ENCODE data around the gene KRT86. TPM values are rescaled to one million over a fixed set of nuclear protein-coding genes. Genes with fewer than 3 reads are reported as not detected.

Gene KRT86
- total and polyA plus RNA-seq, 7 experiments from 2014 or later, result 0.13 to 1.5 TPM; not detected in 5

DNA sequence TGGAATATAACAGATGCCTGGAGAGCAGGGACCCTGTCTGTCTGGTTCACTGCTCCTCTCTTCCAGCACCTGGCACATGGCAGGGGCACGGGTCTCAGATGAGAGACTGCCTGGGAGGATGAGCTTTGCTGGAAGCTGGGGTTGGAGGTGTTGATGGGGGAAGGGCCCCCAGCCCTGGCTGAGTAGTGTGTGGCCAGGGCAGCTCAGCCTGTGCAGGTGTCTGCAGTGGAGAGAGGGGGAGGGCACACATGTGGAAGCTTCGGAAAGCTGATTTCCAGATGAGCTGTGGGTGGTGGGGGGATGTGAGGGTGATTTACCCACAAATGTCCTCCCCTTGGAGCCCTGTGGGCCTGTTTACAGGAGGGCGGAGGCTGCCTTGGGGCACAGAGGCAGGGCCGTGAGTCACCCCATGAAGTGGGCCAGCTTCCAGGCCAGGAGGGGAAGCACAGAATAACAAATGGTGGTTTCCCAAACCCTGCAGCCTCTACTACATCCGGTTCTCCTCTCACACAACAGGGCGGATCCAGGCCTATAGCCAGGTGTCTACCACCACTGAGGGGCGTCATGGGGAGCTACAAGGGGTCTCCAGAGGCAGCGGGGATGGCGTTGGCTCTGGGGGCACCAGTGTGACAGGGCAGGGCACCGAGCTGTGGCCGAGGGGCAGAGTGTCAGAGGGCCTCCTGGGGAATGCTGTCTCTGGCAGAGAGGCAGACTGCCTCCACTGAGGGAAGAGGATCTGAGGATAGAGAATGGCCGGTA is 30.4 kb upstream of the KRT86 start:
- H3K27ac Mint-ChIP-seq, result peak overlapping the region in 4 of 9 donors; percentile 66 to 99 (median 72)
- Histone ChIP-seq H3K9me3 (ENCODE audit: control insufficient read depth in 2 of 3, low read length in 3 of 3) (no peaks in the 10 kb centered on the region), H3K27me3 (ENCODE audit: control insufficient read depth in 2 of 2, insufficient read depth in 2 of 2, low read length in 2 of 2) (no peaks in the 10 kb centered on the region), H3K4me3 (ENCODE audit: low read length) (no peak overlapping the region), H3K36me3 (ENCODE audit: control insufficient read depth in 2 of 3, insufficient read depth in 3 of 3, low read length in 3 of 3) (no peaks in the 10 kb centered on the region), H3K27ac (ENCODE audit: low read depth, low read length) (no peak overlapping the region), H3K4me1 (ENCODE audit: control insufficient read depth in 2 of 2, insufficient read depth in 2 of 2, low read length in 2 of 2) (peaks cover 5 to 9% of the 10 kb centered on the region in 2 donors)
- ATAC-seq (peak; percentile 95), DNase-seq (peak in 6 of 9 donors; percentile 11 to 80 (median 22))
- peaks cover 10 to 65% (median 12%) of the 10 kb centered on the region in 7 donors for H3K4me1 Mint-ChIP-seq
- ChIA-PET POLR2A (no interaction called here), CTCF (no interaction called here)
- H3K9me3 Mint-ChIP-seq, result no peaks in the 10 kb centered on the region
- peaks cover 0 to 27% (median 0%) of the 10 kb centered on the region in 5 donors for H3K36me3 Mint-ChIP-seq
- peak overlapping the region in 2 of 10 donors; percentile 50 to 94 for H3K4me3 Mint-ChIP-seq
- H3K27me3 Mint-ChIP-seq, result peaks cover 7 to 15% (median 13%) of the 10 kb centered on the region in 5 donors
- intact Hi-C loops (cut with micrococcal nuclease), result loop anchor here in 1 of 2 donors (10.0 kb wide), 1 partner anchor 219 kb away; no protein-coding TSS in a partner anchor

DNA sequence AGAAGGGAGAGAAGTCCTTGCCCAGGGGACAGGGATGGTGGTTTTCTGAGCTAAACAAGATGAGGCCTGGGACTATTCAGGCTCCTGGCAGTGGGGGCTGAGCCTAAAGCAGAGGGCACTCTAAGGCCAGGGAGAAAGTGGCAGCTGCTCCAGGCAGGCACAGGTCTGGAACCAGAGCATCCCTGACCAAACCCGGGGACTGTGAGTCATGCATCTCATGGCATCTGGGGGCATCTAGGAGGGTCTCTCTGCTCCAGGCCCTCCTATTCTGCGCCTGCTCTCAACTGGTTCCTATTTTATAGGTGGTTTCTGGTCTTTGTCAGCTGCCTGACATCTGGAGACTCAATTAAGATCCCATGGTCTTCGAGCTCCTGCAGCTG is 29.8 kb upstream of the KRT86 start:
- intact Hi-C loops (cut with micrococcal nuclease), result loop anchor here in 1 of 2 donors (10.0 kb wide), 1 partner anchor 220 kb away; no protein-coding TSS in a partner anchor
- Mint-ChIP-seq H3K36me3 (peaks cover 0 to 29% (median 0%) of the 10 kb centered on the region in 5 donors), H3K4me3 (peak overlapping the region in 2 of 10 donors; percentile 50 to 94), H3K27me3 (peaks cover 3 to 20% (median 17%) of the 10 kb centered on the region in 5 donors), H3K9me3 (no peaks in the 10 kb centered on the region), H3K27ac (peak overlapping the region in 4 of 9 donors; percentile 66 to 99 (median 72)), H3K4me1 (peaks cover 10 to 71% (median 13%) of the 10 kb centered on the region in 7 donors)
- H3K4me1 ChIP-seq (ENCODE audit: control insufficient read depth in 2 of 2, insufficient read depth in 2 of 2, low read length in 2 of 2), result peaks cover 5 to 9% of the 10 kb centered on the region in 2 donors
- POLR2A ChIA-PET, result no interaction called here
- H3K27ac ChIP-seq (ENCODE audit: low read depth, low read length), result no peak overlapping the region
- no peak overlapping the region for H3K4me3 ChIP-seq (ENCODE audit: low read length)
- ATAC-seq (peak; percentile 10), DNase-seq (no peak)
- H3K9me3 ChIP-seq (ENCODE audit: control insufficient read depth in 2 of 3, low read length in 3 of 3), result no peaks in the 10 kb centered on the region
- H3K36me3 ChIP-seq (ENCODE audit: control insufficient read depth in 2 of 3, insufficient read depth in 3 of 3, low read length in 3 of 3), result no peaks in the 10 kb centered on the region
- CTCF ChIA-PET, result no interaction called here
- H3K27me3 ChIP-seq (ENCODE audit: control insufficient read depth in 2 of 2, insufficient read depth in 2 of 2, low read length in 2 of 2), result no peaks in the 10 kb centered on the region

DNA sequence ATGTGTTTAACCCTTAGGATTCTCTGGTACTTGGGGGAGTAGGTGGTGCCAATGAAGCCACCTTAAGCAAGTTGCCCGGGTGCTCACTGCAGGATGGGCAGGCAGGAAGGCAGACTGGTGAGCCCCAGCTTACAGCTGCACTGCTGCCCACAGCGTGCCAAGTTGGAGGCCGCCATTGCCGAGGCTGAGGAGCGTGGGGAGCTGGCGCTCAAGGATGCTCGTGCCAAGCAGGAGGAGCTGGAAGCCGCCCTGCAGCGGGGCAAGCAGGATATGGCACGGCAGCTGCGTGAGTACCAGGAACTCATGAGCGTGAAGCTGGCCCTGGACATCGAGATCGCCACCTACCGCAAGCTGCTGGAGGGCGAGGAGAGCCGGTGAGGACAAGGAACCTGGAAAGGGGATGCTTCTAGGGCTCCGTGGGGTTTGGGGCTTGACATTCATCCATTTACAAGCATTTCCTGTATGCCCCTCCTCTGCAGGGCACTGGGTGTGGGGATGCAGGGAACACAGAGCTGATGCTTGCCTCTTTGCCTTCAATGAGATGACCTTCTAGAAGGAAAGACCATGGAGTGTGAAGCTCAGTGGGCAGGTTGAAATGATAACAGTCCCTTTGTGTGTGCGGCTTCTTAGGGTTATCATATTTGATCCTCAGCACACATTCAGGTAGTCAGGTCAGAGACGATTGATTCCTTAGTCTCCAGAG is 29.0 kb upstream of the KRT86 start:
- POLR2A ChIA-PET, result no interaction called here
- no peaks in the 10 kb centered on the region for H3K9me3 ChIP-seq (ENCODE audit: control insufficient read depth in 2 of 3, low read length in 3 of 3)
- H3K4me3 Mint-ChIP-seq, result peak overlapping the region in 1 of 10 donors; percentile 94
- intact Hi-C loops (cut with micrococcal nuclease), result loop anchor here in 1 of 2 donors (10.0 kb wide), 1 partner anchor 221 kb away; no protein-coding TSS in a partner anchor
- no peak for ATAC-seq
- peaks cover 0 to 26% (median 23%) of the 10 kb centered on the region in 5 donors for H3K27me3 Mint-ChIP-seq
- H3K4me3 ChIP-seq (ENCODE audit: low read length), result no peak overlapping the region
- H3K36me3 ChIP-seq (ENCODE audit: control insufficient read depth in 2 of 3, insufficient read depth in 3 of 3, low read length in 3 of 3), result no peaks in the 10 kb centered on the region
- CTCF ChIA-PET, result interaction anchor here (0.7 kb wide), 1 partner anchor 71 kb away, joined by 3 read pairs; no protein-coding TSS in a partner anchor
- H3K27ac Mint-ChIP-seq, result peak overlapping the region in 1 of 9 donors; percentile 99
- H3K9me3 Mint-ChIP-seq, result no peaks in the 10 kb centered on the region
- DNase-seq, result no peak
- no peak overlapping the region for H3K27ac ChIP-seq (ENCODE audit: low read depth, low read length)
- H3K36me3 Mint-ChIP-seq, result peaks cover 0 to 35% (median 0%) of the 10 kb centered on the region in 5 donors
- H3K4me1 ChIP-seq (ENCODE audit: control insufficient read depth in 2 of 2, insufficient read depth in 2 of 2, low read length in 2 of 2), result peaks cover 5 to 9% of the 10 kb centered on the region in 2 donors
- peaks cover 10 to 76% (median 17%) of the 10 kb centered on the region in 7 donors for H3K4me1 Mint-ChIP-seq
- no peaks in the 10 kb centered on the region for H3K27me3 ChIP-seq (ENCODE audit: control insufficient read depth in 2 of 2, insufficient read depth in 2 of 2, low read length in 2 of 2)

DNA sequence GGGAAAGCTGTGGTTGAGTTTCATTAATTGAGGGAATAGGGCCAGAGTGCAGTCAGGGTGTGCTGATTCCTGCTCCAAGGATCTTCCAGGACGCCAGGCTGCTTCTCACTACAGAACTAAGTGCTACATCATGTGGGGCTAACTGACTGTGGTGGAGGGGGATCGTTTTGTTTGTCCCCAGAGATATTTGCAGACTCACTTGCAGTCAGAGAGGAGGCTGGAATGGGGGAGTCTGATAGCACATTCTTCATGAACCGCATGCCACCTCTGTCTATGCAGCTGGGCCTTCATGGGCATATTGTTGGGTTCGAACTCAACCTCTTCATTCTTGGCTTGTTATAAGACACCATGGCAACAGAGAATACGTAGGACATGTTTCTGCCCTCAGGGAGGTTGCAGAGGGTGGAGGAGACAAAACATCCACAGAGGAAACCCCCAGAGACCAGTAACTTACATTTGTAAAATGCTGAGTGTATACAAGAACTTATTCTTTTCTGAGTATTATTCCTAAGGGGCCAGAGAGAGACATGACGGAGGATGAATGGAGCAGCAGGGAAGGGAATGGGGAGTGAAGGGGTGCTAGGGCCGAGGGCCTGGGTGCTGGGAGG is 28.4 kb upstream of the KRT86 start:
- Mint-ChIP-seq H3K9me3 (no peaks in the 10 kb centered on the region), H3K27ac (peak overlapping the region in 2 of 9 donors; percentile 35 to 99), H3K4me1 (peaks cover 10 to 80% (median 17%) of the 10 kb centered on the region in 7 donors), H3K4me3 (peak overlapping the region in 1 of 10 donors; percentile 94), H3K36me3 (peaks cover 0 to 38% (median 0%) of the 10 kb centered on the region in 5 donors), H3K27me3 (peaks cover 0 to 29% (median 26%) of the 10 kb centered on the region in 5 donors)
- ATAC-seq, result no peak
- DNase-seq, result no peak
- Histone ChIP-seq H3K4me3 (ENCODE audit: low read length) (no peak overlapping the region), H3K27me3 (ENCODE audit: control insufficient read depth in 2 of 2, insufficient read depth in 2 of 2, low read length in 2 of 2) (no peaks in the 10 kb centered on the region), H3K27ac (ENCODE audit: low read depth, low read length) (no peak overlapping the region), H3K4me1 (ENCODE audit: control insufficient read depth in 2 of 2, insufficient read depth in 2 of 2, low read length in 2 of 2) (peaks cover 5 to 9% of the 10 kb centered on the region in 2 donors), H3K36me3 (ENCODE audit: control insufficient read depth in 2 of 3, insufficient read depth in 3 of 3, low read length in 3 of 3) (no peaks in the 10 kb centered on the region), H3K9me3 (ENCODE audit: control insufficient read depth in 2 of 3, low read length in 3 of 3) (no peaks in the 10 kb centered on the region)
- POLR2A ChIA-PET, result no interaction called here
- intact Hi-C loops (cut with micrococcal nuclease), result loop anchor here in 1 of 2 donors (10.0 kb wide), 1 partner anchor 221 kb away; no protein-coding TSS in a partner anchor
- CTCF ChIA-PET, result no interaction called here

DNA sequence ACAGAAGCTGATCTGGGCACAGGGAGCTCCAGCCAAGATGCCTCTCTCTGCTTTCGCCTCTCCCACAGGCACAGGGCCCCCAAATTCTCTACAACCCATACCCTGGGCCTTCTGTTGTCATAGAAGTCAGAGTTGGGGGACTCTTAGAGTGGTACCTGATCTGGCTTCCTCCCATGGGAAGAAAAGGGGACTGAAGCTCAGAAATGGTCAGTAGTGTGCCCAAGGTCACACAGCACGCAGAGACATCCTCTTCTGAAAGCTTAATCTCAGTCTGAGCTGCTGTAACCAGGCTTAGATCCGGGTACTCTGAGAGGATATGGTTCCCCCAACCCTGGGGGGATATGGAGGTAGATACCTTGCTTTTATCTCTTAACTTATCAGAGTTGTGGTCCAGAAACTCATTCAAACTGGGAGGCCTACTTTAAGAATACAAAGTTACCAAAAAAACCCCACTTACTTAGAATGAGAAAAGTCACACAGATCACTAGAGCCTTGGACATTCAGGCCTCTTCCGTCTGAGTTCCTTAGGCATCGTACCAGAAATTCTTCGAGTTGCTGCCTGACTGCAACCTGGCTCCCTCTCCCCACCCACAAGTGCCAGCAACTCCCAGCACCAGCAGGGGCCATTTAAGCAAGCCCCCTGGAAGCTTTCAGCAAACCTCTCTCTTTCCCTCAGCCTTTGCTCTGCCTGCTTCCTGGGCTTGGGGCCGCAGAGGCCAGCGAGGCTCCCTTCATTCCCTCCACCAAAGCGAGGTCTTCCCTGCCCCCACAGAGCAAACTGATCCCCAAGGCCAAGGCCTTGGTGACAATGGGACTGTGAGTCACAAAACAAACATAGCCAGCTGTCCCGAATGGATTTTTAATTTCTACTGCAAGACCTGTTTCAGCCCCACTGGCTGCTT is 27.5 kb upstream of the KRT86 start:
- Histone ChIP-seq H3K27me3 (ENCODE audit: control insufficient read depth in 2 of 2, insufficient read depth in 2 of 2, low read length in 2 of 2) (no peaks in the 10 kb centered on the region), H3K36me3 (ENCODE audit: control insufficient read depth in 2 of 3, insufficient read depth in 3 of 3, low read length in 3 of 3) (no peaks in the 10 kb centered on the region), H3K4me1 (ENCODE audit: control insufficient read depth in 2 of 2, insufficient read depth in 2 of 2, low read length in 2 of 2) (peaks cover 5 to 9% of the 10 kb centered on the region in 2 donors), H3K4me3 (ENCODE audit: low read length) (no peak overlapping the region), H3K27ac (ENCODE audit: low read depth, low read length) (no peak overlapping the region), H3K9me3 (ENCODE audit: control insufficient read depth in 2 of 3, low read length in 3 of 3) (no peaks in the 10 kb centered on the region)
- DNase-seq, result no peak
- H3K27ac Mint-ChIP-seq, result peak overlapping the region in 2 of 9 donors; percentile 43 to 99
- ATAC-seq, result no peak
- intact Hi-C loops (cut with micrococcal nuclease), result loop anchor here in 1 of 2 donors (10.0 kb wide), 1 partner anchor 222 kb away; no protein-coding TSS in a partner anchor
- H3K4me1 Mint-ChIP-seq, result peaks cover 10 to 89% (median 24%) of the 10 kb centered on the region in 7 donors
- peak overlapping the region in 1 of 10 donors; percentile 94 for H3K4me3 Mint-ChIP-seq
- H3K36me3 Mint-ChIP-seq, result peaks cover 0 to 47% (median 0%) of the 10 kb centered on the region in 5 donors
- H3K9me3 Mint-ChIP-seq, result no peaks in the 10 kb centered on the region
- peaks cover 0 to 29% (median 26%) of the 10 kb centered on the region in 5 donors for H3K27me3 Mint-ChIP-seq
- ChIA-PET POLR2A (no interaction called here), CTCF (no interaction called here)
